Measurements from ENCODE around the gene DLX2. TPM values are rescaled to one million over a fixed set of nuclear protein-coding genes. Genes with fewer than 3 reads are reported as not detected.

Gene DLX2
- total RNA-seq (2022; extraction: Qiagen RNA extraction; ENCODE audit: low read depth) = 0.23 to 0.75 TPM (median 0.59 TPM) in 5 replicates

GRCh38 chr2:172102391-172103359, at the start of gene DLX2:
DLX2 (minus strand) TSS chr2:172102900; CDS start chr2:172102538, 362 bp downstream.

DNA sequence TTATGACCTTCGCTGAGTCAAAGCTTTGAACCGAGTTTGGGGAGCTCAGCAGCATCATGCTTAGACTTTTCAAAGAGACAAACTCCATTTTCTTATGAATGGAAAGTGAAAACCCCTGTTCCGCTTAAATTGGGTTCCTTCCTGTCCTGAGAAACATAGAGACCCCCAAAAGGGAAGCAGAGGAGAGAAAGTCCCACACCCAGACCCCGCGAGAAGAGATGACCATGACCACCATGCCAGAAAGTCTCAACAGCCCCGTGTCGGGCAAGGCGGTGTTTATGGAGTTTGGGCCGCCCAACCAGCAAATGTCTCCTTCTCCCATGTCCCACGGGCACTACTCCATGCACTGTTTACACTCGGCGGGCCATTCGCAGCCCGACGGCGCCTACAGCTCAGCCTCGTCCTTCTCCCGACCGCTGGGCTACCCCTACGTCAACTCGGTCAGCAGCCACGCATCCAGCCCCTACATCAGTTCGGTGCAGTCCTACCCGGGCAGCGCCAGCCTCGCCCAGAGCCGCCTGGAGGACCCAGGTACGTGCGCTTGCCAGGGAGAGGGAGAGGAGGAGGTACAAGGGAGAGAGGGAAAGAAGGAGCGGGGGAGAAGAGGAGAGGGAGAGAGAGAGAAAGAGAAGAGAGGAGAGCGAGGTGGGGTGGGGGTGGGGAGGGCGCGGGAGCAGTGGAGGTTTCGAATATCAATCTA, 17.1 kb downstream of the DLX2 start, which contains the start of gene DLX1:
DLX1 (plus strand) TSS at position 48 of the 700 bp plus-strand sequence; CDS start at position 219, 171 bp downstream.

Other genes with a start within 250 kb of the DLX2 start
- gene SLC25A12, start 208.7 kb downstream of the DLX2 start, total RNA-seq (2022; extraction: Qiagen RNA extraction; ENCODE audit: low read depth) = 13.3 to 14.3 TPM (median 13.9 TPM) in 5 replicates
- gene HAT1, start 180.4 kb downstream of the DLX2 start, total RNA-seq (2022; extraction: Qiagen RNA extraction; ENCODE audit: low read depth) = 41.1 to 90.4 TPM (median 74.5 TPM) in 5 replicates
- 2.3 to 3.0 TPM (median 2.6 TPM) in 5 replicates for gene METAP1D, start 102.9 kb downstream of the DLX2 start, total RNA-seq (2022; extraction: Qiagen RNA extraction; ENCODE audit: low read depth)
- 3.5 to 4.3 TPM (median 3.9 TPM) in 5 replicates for gene DLX1, start 17.4 kb downstream of the DLX2 start, total RNA-seq (2022; extraction: Qiagen RNA extraction; ENCODE audit: low read depth)